Adipocyte (in vitro differentiated cells): ENCODE data around the gene TMEM91.
A peak's percentile ranks its signal among the peaks of the same experiment; 100 is the strongest.
"Not testable (repeated sequence)": the region's sequence is repeated elsewhere in the genome, so short reads cannot be mapped to it uniquely, and the experiment has no call there.

Experiments
- DNase-seq: peaks from one replicate; pipeline ENCODE4 v3.0.0-alpha.2; 2015; ENCODE audit warnings: low read depth
- H3K27me3 ChIP-seq: replicated peaks from 2 replicates; pipeline ENCODE4 v1.7.0; 2013; ENCODE audit warnings: mild to moderate bottlenecking, low read length, moderate library complexity; ENCODE audit not compliant: control insufficient read depth, insufficient read depth
- H3K36me3 ChIP-seq: 2 replicates; pipeline ENCODE4 v1.7.0; 2013; ENCODE audit warnings: low read length, mild to moderate bottlenecking, moderate library complexity; ENCODE audit not compliant: control insufficient read depth, insufficient read depth, severe bottlenecking
- H3K4me1 ChIP-seq: 2 replicates; pipeline ENCODE4 v1.7.0; 2013; ENCODE audit warnings: mild to moderate bottlenecking, low read length, moderate library complexity; ENCODE audit not compliant: control insufficient read depth, insufficient read depth
- H3K4me3 ChIP-seq: 2 replicates; pipeline ENCODE4 v1.7.0; 2013; ENCODE audit warnings: mild to moderate bottlenecking, low read length, moderate library complexity
- H3K9ac ChIP-seq: 2 replicates; pipeline ENCODE4 v1.7.0; 2013; ENCODE audit warnings: mild to moderate bottlenecking, low read length, moderate library complexity
- H3K9me3 ChIP-seq: 2 replicates; pipeline ENCODE4 v1.7.0; 2013; ENCODE audit warnings: mild to moderate bottlenecking, low read length, moderate library complexity; ENCODE audit not compliant: control insufficient read depth

Gene TMEM91

GRCh38 chr19:41366089-41366488 lies 10.2 kb upstream of the TMEM91 start:
- H3K27me3 ChIP-seq = no peaks in the 10 kb centered on the region
- H3K36me3 ChIP-seq = no peaks in the 10 kb centered on the region
- no peak for DNase-seq
- H3K4me1 ChIP-seq = peaks cover 29% of the 10 kb centered on the region
- H3K9ac ChIP-seq = no peak overlapping the region
- H3K9me3 ChIP-seq = no peaks in the 10 kb centered on the region
- no peak overlapping the region for H3K4me3 ChIP-seq

DNA sequence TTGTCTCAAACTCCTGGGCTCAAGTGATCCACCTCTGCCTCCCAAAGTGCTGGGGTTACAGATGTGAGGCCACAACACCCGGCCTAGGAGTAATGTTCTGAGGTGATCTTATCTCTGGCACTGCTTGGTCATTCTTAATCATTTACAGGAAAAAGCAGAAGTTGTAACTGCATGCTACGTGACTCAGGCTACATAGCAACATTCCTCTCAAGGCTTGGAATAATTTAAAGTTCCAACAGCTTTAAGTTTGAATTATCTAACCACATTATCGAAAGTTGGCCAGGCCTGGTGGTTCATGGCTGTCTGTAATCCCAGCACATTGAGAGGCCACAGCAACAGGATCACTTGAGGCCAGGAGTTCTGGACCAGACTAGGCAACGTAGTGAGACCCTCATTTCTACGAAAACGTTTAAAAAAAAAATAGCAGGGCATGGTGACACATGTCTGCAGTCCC lies 8.5 kb upstream of the TMEM91 start:
- Histone ChIP-seq H3K4me3 (no peak overlapping the region), H3K36me3 (no peaks in the 10 kb centered on the region), H3K9ac (peak overlapping the region; percentile 63), H3K27me3 (no peaks in the 10 kb centered on the region), H3K4me1 (peaks cover 29% of the 10 kb centered on the region), H3K9me3 (no peaks in the 10 kb centered on the region)
- peak; percentile 92 for DNase-seq

GRCh38 chr19:41369769-41370168 lies 6.6 kb upstream of the TMEM91 start:
- Histone ChIP-seq H3K36me3 (no peaks in the 10 kb centered on the region), H3K4me1 (peaks cover 26% of the 10 kb centered on the region), H3K9me3 (no peaks in the 10 kb centered on the region), H3K4me3 (no peak overlapping the region), H3K9ac (no peak overlapping the region), H3K27me3 (no peaks in the 10 kb centered on the region)
- DNase-seq = no peak

GRCh38 chr19:41371119-41371518 lies 5.2 kb upstream of the TMEM91 start:
- H3K9ac ChIP-seq, H3K36me3 ChIP-seq, H3K9me3 ChIP-seq, H3K27me3 ChIP-seq, DNase-seq, H3K4me3 ChIP-seq: not testable (repeated sequence)
- H3K4me1 ChIP-seq = peaks cover 27% of the 10 kb centered on the region

DNA sequence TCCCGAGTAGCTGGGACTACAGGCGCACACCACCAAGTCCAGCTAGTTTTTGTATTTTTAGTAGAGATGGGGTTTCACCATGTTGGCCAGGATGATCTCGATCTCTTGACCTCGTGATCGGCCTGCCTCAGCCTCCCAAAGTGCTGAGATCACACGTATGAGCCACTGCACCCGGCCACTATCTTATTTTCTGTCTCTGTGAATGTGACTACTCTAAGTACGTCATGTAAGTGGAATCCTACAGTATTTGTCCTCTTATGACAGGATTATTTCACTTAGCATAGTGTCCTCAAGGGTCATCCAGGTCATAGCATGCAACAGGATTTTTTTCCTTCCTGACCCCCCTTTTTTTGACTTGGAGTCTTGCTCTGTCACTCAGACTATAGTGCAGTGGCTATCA lies 4.8 kb upstream of the TMEM91 start:
- Histone ChIP-seq H3K9ac (no peak overlapping the region), H3K36me3 (no peaks in the 10 kb centered on the region), H3K4me1 (peaks cover 30% of the 10 kb centered on the region), H3K4me3 (no peak overlapping the region), H3K27me3 (no peaks in the 10 kb centered on the region), H3K9me3 (no peaks in the 10 kb centered on the region)
- DNase-seq = no peak

- Histone ChIP-seq H3K36me3 (no peaks in the 10 kb centered on the region), H3K4me1 (peaks cover 30% of the 10 kb centered on the region), H3K9ac (no peak overlapping the region), H3K27me3 (no peaks in the 10 kb centered on the region), H3K9me3 (no peaks in the 10 kb centered on the region), H3K4me3 (no peak overlapping the region)
- DNase-seq = no peak
These were observed 3.8 kb upstream of the TMEM91 start for GRCh38 chr19:41372501-41372900.

- H3K9ac ChIP-seq = no peak overlapping the region
- H3K4me3 ChIP-seq = no peak overlapping the region
- H3K4me1 ChIP-seq = peaks cover 22% of the 10 kb centered on the region
- H3K9me3 ChIP-seq = no peaks in the 10 kb centered on the region
- H3K36me3 ChIP-seq = no peaks in the 10 kb centered on the region
- peak; percentile 97 for DNase-seq
- H3K27me3 ChIP-seq = no peaks in the 10 kb centered on the region
These were observed 2.3 kb upstream of the TMEM91 start for GRCh38 chr19:41373993-41374392.

DNA sequence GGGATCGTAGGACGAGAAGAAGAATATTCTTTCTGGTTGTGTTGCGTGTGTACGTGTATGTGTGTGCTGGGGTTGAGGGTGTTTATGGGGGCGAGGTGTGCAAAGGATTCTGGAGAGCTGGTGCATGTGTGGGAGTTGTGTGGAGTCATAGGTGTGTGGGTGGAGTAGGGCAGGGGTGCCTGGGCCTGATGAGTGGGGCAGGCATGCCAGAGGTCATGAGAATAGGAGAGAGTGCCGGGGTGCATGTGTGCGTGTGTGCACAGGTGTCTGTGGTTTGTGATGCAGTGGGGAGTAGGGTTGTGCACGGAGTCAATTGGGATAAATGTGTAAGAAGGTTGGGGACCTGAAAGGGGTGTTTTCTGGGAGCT lies 649 bp downstream of the TMEM91 start:
- no peak for DNase-seq
- Histone ChIP-seq H3K27me3 (no peaks in the 10 kb centered on the region), H3K9ac (peak overlapping the region; percentile 82), H3K9me3 (no peaks in the 10 kb centered on the region), H3K4me1 (peaks cover 22% of the 10 kb centered on the region), H3K4me3 (peak overlapping the region; percentile 82), H3K36me3 (no peaks in the 10 kb centered on the region)

GRCh38 chr19:41377977-41378709 lies 1.8 kb downstream of the TMEM91 start:
- no peak for DNase-seq
- Histone ChIP-seq H3K36me3 (no peaks in the 10 kb centered on the region), H3K9ac (no peak overlapping the region), H3K27me3 (no peaks in the 10 kb centered on the region), H3K4me1 (peaks cover 22% of the 10 kb centered on the region), H3K9me3 (no peaks in the 10 kb centered on the region), H3K4me3 (no peak overlapping the region)

DNA sequence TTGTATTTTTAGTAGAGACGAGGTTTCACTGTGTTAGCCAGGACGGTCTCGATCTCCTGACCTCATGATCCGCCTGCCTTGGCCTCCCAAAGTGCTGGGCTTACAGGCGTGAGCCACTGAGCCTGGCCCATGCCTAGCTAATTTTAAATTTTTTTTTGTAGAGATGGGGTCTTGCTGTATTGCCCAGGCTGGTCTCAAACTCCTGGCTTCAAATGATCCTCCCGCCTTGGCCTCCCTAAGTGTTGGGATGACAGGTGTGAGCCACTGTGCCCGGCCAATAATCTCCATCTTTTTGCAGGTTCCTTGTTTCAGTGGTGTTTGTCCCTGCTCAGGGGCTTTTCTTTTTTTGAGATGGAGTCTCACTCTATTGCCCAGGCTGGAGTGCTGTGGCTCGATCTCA lies 5.2 kb downstream of the TMEM91 start:
- not testable (repeated sequence) for H3K36me3 ChIP-seq, H3K9ac ChIP-seq, H3K4me3 ChIP-seq, DNase-seq, H3K27me3 ChIP-seq, H3K9me3 ChIP-seq
- peaks cover 19% of the 10 kb centered on the region for H3K4me1 ChIP-seq

GRCh38 chr19:41384351-41384750 lies 8.0 kb downstream of the TMEM91 start:
- H3K4me1 ChIP-seq = peaks cover 16% of the 10 kb centered on the region
- no peak overlapping the region for H3K9ac ChIP-seq
- no peaks in the 10 kb centered on the region for H3K27me3 ChIP-seq
- no peak for DNase-seq
- H3K4me3 ChIP-seq = no peak overlapping the region
- no peaks in the 10 kb centered on the region for H3K36me3 ChIP-seq
- H3K9me3 ChIP-seq = no peaks in the 10 kb centered on the region

DNA sequence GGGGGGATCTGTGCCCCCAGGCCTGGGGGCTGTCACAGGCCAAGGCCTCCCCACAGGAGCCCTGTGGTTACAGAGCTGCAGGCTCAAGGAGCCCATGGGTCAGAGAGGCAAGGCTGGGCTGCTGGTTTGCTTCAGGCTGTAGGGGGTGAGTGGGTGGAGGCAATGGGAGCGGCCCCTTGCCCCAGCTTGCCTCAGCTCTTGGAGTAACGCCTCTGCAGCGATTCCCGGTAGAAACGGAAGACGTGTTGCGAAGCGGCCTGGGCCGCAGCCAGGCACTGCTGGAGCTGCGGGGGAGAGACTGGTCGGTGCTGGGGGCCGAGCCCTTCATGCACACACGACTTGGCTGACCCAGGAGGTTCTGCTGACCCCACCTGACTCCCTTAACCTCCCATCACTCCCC lies 10.1 kb downstream of the TMEM91 start:
- Histone ChIP-seq H3K4me3 (no peak overlapping the region), H3K9me3 (no peaks in the 10 kb centered on the region), H3K36me3 (peaks cover 19% of the 10 kb centered on the region), H3K9ac (peak overlapping the region; percentile 66), H3K4me1 (peaks cover 13% of the 10 kb centered on the region), H3K27me3 (no peaks in the 10 kb centered on the region)
- no peak for DNase-seq
